ENCODE data around the gene CFAP73. TPM values are rescaled to one million over a fixed set of nuclear protein-coding genes. Genes with fewer than 3 reads are reported as not detected.

The CFAP73 gene
- total and polyA plus RNA-seq, 2 of the 8 experiments (the other 6 are each of a cell fraction or from before 2014, with no cell fraction given), result 0.45 to 0.56 TPM

GRCh38 chr12:113142173-113142885, 7.2 kb upstream of the CFAP73 start:
- H3K23me2 ChIP-seq (ENCODE audit: low read depth, low read length), result no peaks in the 10 kb centered on the region
- peak overlapping the region; percentile 82; the same call in 1 of the 2 replicates for H2AK5ac ChIP-seq (ENCODE audit: low read depth, low read length)
- no peak overlapping the region for H3K14ac ChIP-seq (ENCODE audit: insufficient read length)
- ChIA-PET CTCF (ENCODE audit: partially characterized antibody) (interaction anchor here (0.7 to 1.4 kb wide), 3 partner anchors 8 to 76 kb away, joined by 3 to 4 read pairs (median 3); no protein-coding TSS in a partner anchor), POLR2A (ENCODE audit: partially characterized antibody) (interaction anchor here (0.6 kb wide), 1 partner anchor 192 kb away, joined by 3 read pairs; no protein-coding TSS in a partner anchor)
- no peaks in the 10 kb centered on the region for H4K20me1 ChIP-seq (replicated peaks in 1 of 2; ENCODE audit: control insufficient read depth in 1 of 2, insufficient read depth in 2 of 2, low read length in 2 of 2)
- H4K5ac ChIP-seq (ENCODE audit: insufficient read length, low read depth, low read length), result no peak overlapping the region
- H3K4me3 ChIP-seq (ENCODE audit: extremely low read depth in 1 of 4, insufficient read depth in 2 of 4, low read depth in 3 of 4, low read length in 4 of 4), result no peak overlapping the region
- FAIRE-seq (no peak), DNase-seq (ENCODE audit: low read depth in 1 of 2, low spot score in 2 of 2) (no peak)
- H2BK15ac ChIP-seq (ENCODE audit: low read length), result peak overlapping the region; percentile 88; the same call in 1 of the 2 replicates
- peaks cover 0 to 6% (median 0%) of the 10 kb centered on the region in 4 experiments; a peak in 2 of 7 replicates for H3K4me1 ChIP-seq (replicated peaks in 1 of 4; ENCODE audit: control insufficient read depth in 3 of 4, insufficient read depth in 4 of 4, low read length in 3 of 4)
- H3K79me2 ChIP-seq (ENCODE audit: control insufficient read depth in 1 of 2, insufficient read depth in 2 of 2, low read length in 2 of 2), result no peaks in the 10 kb centered on the region
- peak overlapping the region; percentile 48; the same call in 1 of the 2 replicates for H2BK20ac ChIP-seq (ENCODE audit: low read length)
- H4K91ac ChIP-seq (replicated peaks; ENCODE audit: insufficient read length, low read length), result peak overlapping the region; percentile 65
- no peaks in the 10 kb centered on the region for H3K79me1 ChIP-seq (ENCODE audit: low read depth, low read length)
- WGBS, 2 experiments (ENCODE audit: extremely low coverage in 1 of 2, insufficient coverage in 1 of 2, insufficient read length in 1 of 2, insufficient replicate concordance in 2 of 2, low coverage in 1 of 2, low lambda C conversion rate in 2 of 2, missing lambda C conversion rate in 1 of 2), result 81% methylated on average over 14 of the region's 17 CpGs; no CpG with 5 or more reads in 1 of the 2 experiments
- H3K4ac ChIP-seq (replicated peaks; ENCODE audit: insufficient read length, low read depth, low read length), result no peak overlapping the region
- no peaks in the 10 kb centered on the region for H3K27me3 ChIP-seq (replicated peaks in 1 of 4; ENCODE audit: control insufficient read depth in 3 of 4, extremely low read depth in 1 of 4, insufficient read depth in 3 of 4, low read length in 3 of 4)
- 0 out of 2 replicates have a peak overlapping the region, but pooled peaks have one; percentile 59 for H2AFZ ChIP-seq (ENCODE audit: low read length)
- H2BK12ac ChIP-seq (ENCODE audit: low read depth, low read length), result peak overlapping the region; percentile 33; the same call in 1 of the 2 replicates
- no peak overlapping the region for H2BK5ac ChIP-seq (ENCODE audit: low read depth, low read length)
- no peaks in the 10 kb centered on the region for H3K36me3 ChIP-seq (ENCODE audit: control insufficient read depth in 2 of 4, insufficient read depth in 4 of 4, low read length in 3 of 4)
- H3K23ac ChIP-seq (ENCODE audit: insufficient read length), result no peak overlapping the region
- peak overlapping the region; percentile 33 for H2BK120ac ChIP-seq (replicated peaks; ENCODE audit: low read depth, low read length)
- no peak overlapping the region for H3K9ac ChIP-seq (replicated peaks in 1 of 4; ENCODE audit: extremely low read depth in 1 of 4, low read depth in 3 of 4, low read length in 3 of 4)
- peak overlapping the region; percentile 21; the same call in 1 of the 2 replicates for H4K8ac ChIP-seq (ENCODE audit: extremely low read depth, insufficient read depth, low read length)
- H3K18ac ChIP-seq (ENCODE audit: extremely low read depth, low read length), result peak overlapping the region; percentile 24; the same call in 1 of the 2 replicates
- H3K56ac ChIP-seq (replicated peaks; ENCODE audit: insufficient read length, low read depth, low read length), result no peak overlapping the region
- no peaks in the 10 kb centered on the region for H3K9me3 ChIP-seq (ENCODE audit: insufficient read depth in 2 of 2, low read depth in 1 of 2, low read length in 1 of 2)
- H3K4me2 ChIP-seq (ENCODE audit: insufficient read depth in 1 of 2, low read depth in 2 of 2, low read length in 2 of 2), result no peak overlapping the region
- no peak overlapping the region for H3K27ac ChIP-seq (ENCODE audit: low read depth, low read length)
- TF ChIP-seq BCL11A (IDR thresholded peaks at IDR 0.05; ENCODE audit: low read depth in 2 of 2, low read length in 2 of 2), result no peak
- TF ChIP-seq POLR2A (IDR thresholded peaks at IDR 0.05; ENCODE audit: control extremely low read depth in 1 of 2, low read depth in 2 of 2, low read length in 2 of 2), result no peak
- TF ChIP-seq RNF2 (IDR thresholded peaks at IDR 0.05; ENCODE audit: borderline replicate concordance, low read depth, low read length, missing control alignments, poor library complexity, severe bottlenecking), result no peak
- TF ChIP-seq NANOG (IDR thresholded peaks at IDR 0.05; ENCODE audit: insufficient read depth, low read depth, low read length, poor library complexity, severe bottlenecking), result no peak
- TF ChIP-seq FOSL1 (IDR thresholded peaks at IDR 0.05; ENCODE audit: insufficient read depth, low read depth, low read length), result no peak
- TF ChIP-seq TEAD4 (IDR thresholded peaks at IDR 0.05; ENCODE audit: low read depth, low read length), result no peak
- no peak for TF ChIP-seq KDM5A (IDR thresholded peaks at IDR 0.05; ENCODE audit: low read length)
- no peak for TF ChIP-seq JUND (IDR thresholded peaks at IDR 0.05; ENCODE audit: low read length)
- TF ChIP-seq POU5F1 (IDR thresholded peaks at IDR 0.05; ENCODE audit: low read depth, low read length), result no peak
- TF ChIP-seq TCF12 (IDR thresholded peaks at IDR 0.05; ENCODE audit: low read depth, low read length), result no peak
- TF ChIP-seq JUN (IDR thresholded peaks at IDR 0.05; ENCODE audit: low read depth, low read length), result no peak
- no peak for TF ChIP-seq CTBP2 (IDR thresholded peaks at IDR 0.05; ENCODE audit: borderline replicate concordance, insufficient read depth, insufficient read length, low read length)

All from H1 (cell line).